HTR-8/SVneo (cell line): ENCODE results near the gene ATP11A.
A peak's percentile ranks its signal among the peaks of the same experiment; 100 is the strongest.

Source experiments
- DNase-seq: peaks from one replicate; pipeline ENCODE4 v3.0.0; 2011; ENCODE audit warnings: low spot score, mixed read lengths; ENCODE audit not compliant: insufficient read length
- FAIRE-seq: peaks from 2 replicates; lab custom pipeline; 2011; peaks lifted over from hg19 to GRCh38; lab: Jason Lieb, UNC

Gene ATP11A

DNA sequence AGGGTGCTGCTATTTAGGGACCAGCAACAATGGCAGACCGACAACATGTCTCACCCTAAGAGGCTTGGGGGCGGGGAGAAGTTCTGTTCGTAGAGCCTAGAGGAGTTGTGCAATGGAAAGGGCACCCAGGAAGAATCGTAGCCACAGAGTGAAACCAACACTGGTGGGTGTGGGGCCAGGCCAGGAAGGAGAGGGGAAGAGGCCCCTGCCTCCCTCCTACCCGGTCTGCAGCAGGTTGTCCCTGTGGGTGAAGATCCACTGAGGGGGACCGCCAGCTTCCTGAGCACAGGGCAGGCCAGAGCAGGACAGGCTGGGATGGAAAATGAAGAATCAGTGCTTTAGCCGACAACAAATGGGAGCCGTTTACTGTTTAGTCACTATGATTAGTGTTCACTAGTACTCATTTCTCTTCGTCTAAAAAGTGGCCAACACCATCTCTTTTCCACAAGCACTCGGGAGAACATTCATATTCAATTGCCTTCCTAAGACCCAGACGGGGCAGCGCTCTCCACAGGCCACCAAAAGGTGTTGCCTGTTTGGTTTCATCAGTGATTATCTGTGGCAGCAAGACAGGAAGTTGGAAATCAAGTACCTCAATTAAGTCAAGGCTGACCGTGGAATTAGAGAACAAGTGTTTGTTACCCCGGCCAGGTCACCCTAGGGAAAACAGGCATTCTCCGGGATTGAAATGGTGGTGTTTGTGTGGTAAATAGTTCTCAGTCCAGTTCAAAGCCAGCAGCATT is 1.1 kb upstream of the ATP11A start:
- FAIRE-seq (no peak), DNase-seq (no peak)

GRCh38 chr13:112690283-112690929 is 568 bp downstream of the ATP11A start:
- peak; percentile 17 for DNase-seq
- no peak for FAIRE-seq

DNA sequence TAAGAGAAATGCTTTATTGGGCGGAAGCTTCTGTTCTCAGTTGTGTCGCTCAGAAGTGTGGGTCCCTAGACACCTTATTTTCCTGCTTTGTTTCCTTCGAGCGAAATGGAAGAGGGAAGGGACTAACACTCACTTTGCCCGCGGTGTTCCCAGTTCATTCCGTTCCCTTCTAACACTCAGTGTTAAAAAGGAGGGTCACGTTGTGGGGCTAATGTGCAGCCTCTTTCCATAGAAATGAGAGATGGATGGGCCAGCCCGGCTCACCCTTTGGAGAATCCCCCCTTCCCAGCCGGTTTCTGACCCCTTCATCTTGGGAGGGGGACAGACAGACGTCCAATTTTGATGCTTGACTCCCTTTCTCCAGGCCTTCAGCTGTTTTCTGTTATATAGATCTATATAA is 2.3 kb downstream of the ATP11A start:
- FAIRE-seq (no peak), DNase-seq (no peak)

DNA sequence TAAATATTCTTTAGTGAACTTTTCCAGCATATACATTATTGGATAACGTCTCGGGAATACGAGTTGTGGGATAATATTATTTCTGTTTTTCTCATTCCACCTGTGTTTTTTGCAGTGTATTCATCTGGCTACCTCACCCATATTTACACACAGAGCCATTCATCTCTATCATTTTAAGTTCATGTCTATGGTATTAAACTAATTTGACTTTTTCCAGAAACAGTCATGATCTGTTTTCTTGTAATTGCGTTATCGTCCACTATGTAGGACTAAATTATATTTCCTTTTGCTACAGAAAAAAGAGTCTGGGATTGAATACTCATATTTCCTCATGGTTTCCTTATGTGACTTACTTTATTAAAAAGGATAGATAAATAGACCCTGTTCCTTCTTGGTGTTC is 2.7 kb downstream of the ATP11A start:
- DNase-seq, result no peak
- FAIRE-seq, result no peak

DNA sequence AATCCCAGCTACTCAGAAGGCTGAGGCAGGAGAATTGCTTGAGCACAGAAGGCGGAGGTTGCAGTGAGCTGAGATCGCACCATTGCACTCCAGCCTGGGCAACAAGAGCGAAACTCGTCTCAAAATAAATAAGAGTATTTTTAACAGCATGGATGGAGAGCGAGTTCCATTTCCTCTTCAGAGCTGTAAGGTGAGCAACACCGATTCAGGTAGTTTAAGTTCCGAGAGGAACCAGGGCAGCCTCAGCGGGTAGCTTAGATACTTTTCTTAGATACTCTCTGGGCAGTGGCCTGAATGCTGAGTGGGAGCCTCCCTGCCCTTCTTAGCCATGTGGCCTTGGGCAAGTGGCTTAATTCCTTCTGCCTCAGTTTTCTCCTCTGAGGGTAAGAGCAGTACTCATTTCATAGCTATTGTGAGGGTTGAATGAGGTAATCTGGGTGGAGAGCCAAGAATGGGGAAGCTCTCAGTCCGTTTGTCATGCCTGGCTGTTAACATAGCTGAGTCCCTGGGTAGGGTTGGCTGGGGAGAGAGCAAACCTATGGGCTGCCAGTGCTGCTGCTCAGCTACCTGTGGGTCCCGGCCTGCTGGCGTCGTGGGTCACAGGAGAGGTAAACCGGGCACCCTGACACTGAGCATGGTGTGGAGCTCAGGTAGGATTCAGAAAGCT is 4.1 kb downstream of the ATP11A start:
- no peak for FAIRE-seq
- no peak for DNase-seq

GRCh38 chr13:112695121-112695520 is 5.3 kb downstream of the ATP11A start:
- DNase-seq (no peak), FAIRE-seq (no peak)

DNA sequence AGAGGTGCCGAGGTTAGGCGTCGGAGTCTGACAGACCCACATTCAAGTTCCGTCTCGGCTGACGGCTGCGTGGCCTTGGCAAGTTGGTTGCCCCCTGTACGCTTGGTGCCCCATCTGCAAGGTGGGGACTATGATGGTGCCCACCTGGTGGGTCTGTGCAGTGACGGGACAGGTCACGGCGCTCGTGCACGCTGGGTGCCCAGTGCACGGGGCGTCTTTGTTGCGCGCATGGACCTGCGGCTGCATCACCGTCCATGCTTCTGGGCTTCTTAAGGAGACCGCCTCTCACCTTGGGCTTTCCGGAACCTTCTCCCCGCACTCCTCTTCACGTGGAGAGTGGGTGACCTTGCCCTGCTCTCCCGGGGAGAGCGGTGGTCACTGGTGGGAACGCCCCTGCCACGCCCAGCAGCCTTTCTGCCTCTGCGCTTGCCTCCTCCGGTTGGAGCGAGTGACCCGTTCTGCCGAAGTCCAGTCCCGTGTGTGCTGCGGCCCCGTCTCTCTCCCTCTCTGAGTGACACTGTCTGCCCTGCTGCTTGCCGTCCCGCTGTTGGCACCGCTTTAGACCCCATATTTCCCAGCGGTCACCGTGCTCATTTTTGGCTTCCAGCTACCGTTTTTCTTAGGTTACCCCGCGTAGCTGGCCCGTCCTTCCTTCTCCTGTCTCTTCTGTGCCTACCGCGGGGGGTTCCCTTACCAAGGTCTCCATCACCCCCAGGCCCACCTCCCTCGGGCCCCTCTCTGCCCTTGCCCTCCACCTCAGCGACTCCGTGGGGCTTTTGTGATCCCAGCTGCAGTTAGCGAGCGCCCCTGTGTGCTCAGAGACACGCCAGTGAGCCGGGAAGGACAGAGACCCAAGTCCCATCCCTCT is 6.4 kb downstream of the ATP11A start:
- DNase-seq (no peak), FAIRE-seq (no peak)

GRCh38 chr13:112696869-112697465 is 7.1 kb downstream of the ATP11A start:
- DNase-seq (no peak), FAIRE-seq (no peak)

- FAIRE-seq (no peak), DNase-seq (no peak)
These were observed 8.2 kb downstream of the ATP11A start for GRCh38 chr13:112697756-112698655.

DNA sequence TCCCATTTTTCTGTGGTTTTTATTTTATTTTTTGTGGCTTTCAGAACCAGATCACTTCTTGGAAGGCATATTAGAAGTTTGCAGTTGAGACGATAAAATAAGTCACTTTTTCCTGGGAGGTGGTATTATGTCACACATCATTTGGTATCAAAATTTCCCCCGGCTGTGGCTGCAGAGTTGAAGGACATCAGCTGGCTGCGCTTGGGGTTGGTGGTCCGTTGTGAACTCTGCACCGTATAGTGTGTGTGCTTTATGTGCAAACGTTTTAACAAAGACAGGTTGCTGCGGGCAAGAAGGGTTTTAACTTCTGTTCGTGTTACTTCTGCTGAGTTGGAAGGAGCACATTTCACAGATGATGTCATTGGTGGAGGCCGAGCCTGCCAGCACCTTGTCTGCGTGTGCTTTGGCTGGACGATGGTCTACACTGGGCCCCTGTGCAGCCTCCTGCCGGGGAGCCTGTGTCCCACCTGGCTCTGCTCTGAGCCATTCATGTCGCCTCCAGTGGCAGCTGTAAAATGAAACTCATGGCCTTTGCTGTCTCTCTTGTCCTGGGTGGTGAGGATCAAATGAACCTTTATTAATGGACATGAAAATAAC is 9.6 kb downstream of the ATP11A start:
- FAIRE-seq (no peak), DNase-seq (no peak)

GRCh38 chr13:112700291-112701060 is 10.6 kb downstream of the ATP11A start:
- no peak for FAIRE-seq
- no peak for DNase-seq

DNA sequence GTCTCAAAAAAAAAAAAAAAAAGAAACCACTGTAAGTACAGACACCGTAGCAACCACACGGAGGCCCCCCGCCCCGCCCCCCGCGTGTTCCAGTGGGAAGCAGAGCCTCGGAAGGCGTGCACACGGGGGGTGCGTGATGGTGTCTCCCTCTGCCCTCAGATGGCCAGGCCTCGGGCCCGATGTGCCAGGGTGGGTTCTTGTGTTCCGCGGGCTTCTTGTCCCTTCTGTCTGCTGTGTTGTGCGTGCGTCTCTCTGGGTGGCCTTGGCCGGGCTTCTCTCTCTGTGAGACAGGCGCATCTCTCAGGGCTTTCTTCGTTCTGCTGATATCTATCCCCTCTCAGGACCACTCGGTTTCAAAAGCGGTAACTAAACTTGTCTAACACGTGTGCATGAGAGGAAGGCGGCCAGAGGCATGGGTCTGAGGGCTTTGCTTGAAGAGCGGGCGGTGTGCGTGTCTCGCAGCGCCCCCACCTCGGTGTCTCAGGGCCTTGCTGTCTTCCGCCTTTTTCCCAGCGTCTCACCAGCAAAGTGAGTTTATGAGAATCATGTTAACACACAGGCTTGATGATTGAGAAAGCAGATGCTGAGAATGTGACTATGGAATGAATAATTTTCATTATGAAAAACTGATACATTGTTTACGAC is 12.6 kb downstream of the ATP11A start:
- FAIRE-seq, result no peak
- DNase-seq, result no peak

DNA sequence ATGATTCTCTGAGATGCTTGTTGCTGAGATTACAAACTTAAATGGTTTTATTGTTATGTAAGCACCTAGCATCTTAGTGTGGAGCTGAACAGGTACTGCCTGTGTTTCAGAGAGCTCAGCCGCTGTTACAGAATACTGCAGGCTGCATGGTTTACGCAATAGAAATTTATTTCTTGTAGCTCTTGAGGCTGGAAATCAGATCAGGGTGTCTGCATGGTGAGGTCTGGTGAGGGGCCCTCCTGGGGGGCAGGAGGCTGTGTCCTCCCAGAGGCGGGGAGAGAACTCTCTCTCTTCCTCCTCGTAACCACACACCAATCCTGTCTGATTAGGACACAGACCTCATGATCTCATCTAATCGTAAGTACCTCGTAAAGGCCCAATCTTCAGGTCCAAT is 13.1 kb downstream of the ATP11A start:
- DNase-seq, result no peak
- FAIRE-seq, result no peak

- DNase-seq (no peak), FAIRE-seq (no peak)
These were observed 13.8 kb downstream of the ATP11A start for GRCh38 chr13:112703449-112704284.

DNA sequence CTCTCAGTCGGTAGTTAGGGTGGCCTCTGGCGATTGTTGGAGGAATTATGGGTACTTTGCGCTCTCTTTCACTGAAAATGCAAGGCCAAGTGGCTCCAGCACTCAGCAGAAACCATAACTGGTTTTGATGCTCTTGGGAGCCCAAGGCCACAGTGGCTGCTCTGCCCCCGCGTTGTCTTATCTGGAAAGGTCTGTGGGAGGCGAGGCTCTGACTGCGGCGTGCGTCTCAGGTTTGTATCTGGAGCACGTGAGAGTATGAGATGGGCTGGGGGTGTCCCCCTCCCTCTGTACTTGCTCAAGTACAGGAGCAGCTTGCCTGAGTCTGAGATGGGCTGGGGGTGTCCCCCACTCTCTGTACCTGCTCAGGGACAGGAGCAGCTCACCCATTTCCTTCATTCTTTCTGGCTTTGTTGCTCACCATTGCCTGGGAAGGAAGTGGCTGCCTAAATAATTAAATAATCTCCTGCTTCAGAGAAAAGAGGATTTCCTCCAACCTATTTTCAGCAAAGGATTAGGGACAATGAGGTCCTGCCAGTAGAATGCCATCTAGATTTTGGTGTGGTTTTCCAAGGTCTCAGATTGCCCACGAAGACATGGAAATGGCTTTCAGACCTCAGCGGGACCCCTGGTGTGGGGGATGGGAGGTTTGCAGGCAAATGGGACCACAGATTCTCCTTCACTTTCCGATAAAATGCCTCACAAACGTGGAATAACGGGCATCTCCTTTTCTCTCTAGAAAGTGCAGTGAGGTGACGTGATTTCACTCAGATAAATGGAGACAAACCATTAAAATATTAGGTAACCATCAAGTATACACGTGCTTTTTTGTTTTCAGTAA is 14.7 kb downstream of the ATP11A start:
- FAIRE-seq (no peak), DNase-seq (no peak)

GRCh38 chr13:112705286-112705685 is 15.4 kb downstream of the ATP11A start:
- DNase-seq (no peak), FAIRE-seq (no peak)
